ENCODE data around the gene SPRR5. TPM values are rescaled to one million over a fixed set of nuclear protein-coding genes. Genes with fewer than 3 reads are reported as not detected.

SPRR5 gene
- total and polyA plus RNA-seq, 4 donors = not detected

DNA sequence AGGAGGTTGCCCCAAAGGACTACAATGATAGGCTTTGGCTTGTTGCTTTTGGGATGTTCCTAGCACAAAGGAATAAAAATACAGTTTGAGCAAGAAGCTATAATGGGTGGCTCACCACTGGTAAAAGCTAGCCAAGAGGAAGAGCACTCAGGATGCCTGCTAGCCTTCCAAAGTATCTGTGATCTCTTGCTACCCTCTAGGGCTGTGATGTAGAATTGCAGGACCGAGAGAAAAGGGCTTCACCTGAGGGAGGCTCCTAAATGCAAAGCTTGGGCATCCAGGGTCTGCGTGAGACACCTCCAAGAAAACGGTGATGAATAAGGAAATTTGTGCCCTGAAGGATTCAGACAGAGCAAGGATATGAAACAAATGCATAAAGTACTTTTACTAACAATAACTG, 20.9 kb upstream of the SPRR5 start:
- no peak overlapping the region for H3K27ac ChIP-seq (ENCODE audit: low read depth in 1 of 2, low read length in 2 of 2)
- TF ChIP-seq, protein P1, sequence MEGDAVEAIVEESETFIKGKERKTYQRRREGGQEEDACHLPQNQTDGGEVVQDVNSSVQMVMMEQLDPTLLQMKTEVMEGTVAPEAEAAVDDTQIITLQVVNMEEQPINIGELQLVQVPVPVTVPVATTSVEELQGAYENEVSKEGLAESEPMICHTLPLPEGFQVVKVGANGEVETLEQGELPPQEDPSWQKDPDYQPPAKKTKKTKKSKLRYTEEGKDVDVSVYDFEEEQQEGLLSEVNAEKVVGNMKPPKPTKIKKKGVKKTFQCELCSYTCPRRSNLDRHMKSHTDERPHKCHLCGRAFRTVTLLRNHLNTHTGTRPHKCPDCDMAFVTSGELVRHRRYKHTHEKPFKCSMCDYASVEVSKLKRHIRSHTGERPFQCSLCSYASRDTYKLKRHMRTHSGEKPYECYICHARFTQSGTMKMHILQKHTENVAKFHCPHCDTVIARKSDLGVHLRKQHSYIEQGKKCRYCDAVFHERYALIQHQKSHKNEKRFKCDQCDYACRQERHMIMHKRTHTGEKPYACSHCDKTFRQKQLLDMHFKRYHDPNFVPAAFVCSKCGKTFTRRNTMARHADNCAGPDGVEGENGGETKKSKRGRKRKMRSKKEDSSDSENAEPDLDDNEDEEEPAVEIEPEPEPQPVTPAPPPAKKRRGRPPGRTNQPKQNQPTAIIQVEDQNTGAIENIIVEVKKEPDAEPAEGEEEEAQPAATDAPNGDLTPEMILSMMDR (IDR thresholded peaks at IDR 0.05; ENCODE audit: low read depth, low read length, missing input control) = peak; percentile 61
- TF ChIP-seq RAD21 (IDR thresholded peaks at IDR 0.05) = peak; percentile 82 to 92
- TF ChIP-seq, protein P2, sequence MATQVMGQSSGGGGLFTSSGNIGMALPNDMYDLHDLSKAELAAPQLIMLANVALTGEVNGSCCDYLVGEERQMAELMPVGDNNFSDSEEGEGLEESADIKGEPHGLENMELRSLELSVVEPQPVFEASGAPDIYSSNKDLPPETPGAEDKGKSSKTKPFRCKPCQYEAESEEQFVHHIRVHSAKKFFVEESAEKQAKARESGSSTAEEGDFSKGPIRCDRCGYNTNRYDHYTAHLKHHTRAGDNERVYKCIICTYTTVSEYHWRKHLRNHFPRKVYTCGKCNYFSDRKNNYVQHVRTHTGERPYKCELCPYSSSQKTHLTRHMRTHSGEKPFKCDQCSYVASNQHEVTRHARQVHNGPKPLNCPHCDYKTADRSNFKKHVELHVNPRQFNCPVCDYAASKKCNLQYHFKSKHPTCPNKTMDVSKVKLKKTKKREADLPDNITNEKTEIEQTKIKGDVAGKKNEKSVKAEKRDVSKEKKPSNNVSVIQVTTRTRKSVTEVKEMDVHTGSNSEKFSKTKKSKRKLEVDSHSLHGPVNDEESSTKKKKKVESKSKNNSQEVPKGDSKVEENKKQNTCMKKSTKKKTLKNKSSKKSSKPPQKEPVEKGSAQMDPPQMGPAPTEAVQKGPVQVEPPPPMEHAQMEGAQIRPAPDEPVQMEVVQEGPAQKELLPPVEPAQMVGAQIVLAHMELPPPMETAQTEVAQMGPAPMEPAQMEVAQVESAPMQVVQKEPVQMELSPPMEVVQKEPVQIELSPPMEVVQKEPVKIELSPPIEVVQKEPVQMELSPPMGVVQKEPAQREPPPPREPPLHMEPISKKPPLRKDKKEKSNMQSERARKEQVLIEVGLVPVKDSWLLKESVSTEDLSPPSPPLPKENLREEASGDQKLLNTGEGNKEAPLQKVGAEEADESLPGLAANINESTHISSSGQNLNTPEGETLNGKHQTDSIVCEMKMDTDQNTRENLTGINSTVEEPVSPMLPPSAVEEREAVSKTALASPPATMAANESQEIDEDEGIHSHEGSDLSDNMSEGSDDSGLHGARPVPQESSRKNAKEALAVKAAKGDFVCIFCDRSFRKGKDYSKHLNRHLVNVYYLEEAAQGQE (IDR thresholded peaks at IDR 0.05) = no peak
- TF ChIP-seq HNF4A (conservative IDR thresholded peaks at IDR 0.05) = no peak
- no peak for TF ChIP-seq FOXA1 (IDR thresholded peaks at IDR 0.05)
- no peak for TF ChIP-seq FOXA2 (IDR thresholded peaks at IDR 0.05)

DNA sequence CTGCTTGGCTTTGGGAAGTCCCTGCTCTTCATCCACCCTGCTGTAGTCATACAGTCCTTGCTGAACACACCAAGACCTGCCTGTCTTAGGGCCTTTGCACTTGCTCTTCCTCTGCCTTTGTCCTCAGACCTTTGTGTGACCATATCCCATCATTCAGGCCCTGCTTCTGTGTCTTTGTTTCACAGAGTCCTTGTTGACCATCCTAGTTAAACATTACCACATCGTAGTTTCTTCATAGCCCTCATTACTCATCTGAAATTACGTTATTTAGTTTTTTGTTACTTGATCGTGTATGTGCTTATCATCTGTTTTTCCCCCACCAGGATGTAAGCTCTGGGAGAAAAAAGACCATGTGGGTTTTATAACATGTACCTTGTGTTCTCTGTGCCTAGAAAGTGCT, 18.3 kb upstream of the SPRR5 start:
- no peak for DNase-seq (ENCODE audit: low spot score)
- Histone ChIP-seq H3K36me3 (ENCODE audit: control insufficient read depth in 4 of 4, insufficient read depth in 3 of 4, low read depth in 1 of 4, low read length in 3 of 4) (no peaks in the 10 kb centered on the region), H3K9me3 (ENCODE audit: control insufficient read depth in 4 of 4, low read length in 3 of 4) (no peaks in the 10 kb centered on the region), H3K4me3 (ENCODE audit: low read depth in 1 of 3, low read length in 3 of 3) (no peak overlapping the region), H3K4me1 (ENCODE audit: control insufficient read depth in 4 of 4, insufficient read depth in 4 of 4, low read length in 3 of 4) (peaks cover 0 to 6% (median 2%) of the 10 kb centered on the region in 4 donors), H3K27ac (ENCODE audit: low read depth in 1 of 2, low read length in 2 of 2) (no peak overlapping the region), H3K27me3 (ENCODE audit: control insufficient read depth in 4 of 4, insufficient read depth in 4 of 4, low read length in 3 of 4) (no peaks in the 10 kb centered on the region), H3K9ac (ENCODE audit: low read depth in 1 of 2, low read length in 2 of 2) (no peak overlapping the region)
- TF ChIP-seq GABPA (IDR thresholded peaks at IDR 0.05 in 1 of 2, conservative IDR thresholded peaks at IDR 0.05 in 1 of 2) (no peak), HNF4G (IDR thresholded peaks at IDR 0.05) (no peak), FOXA1 (IDR thresholded peaks at IDR 0.05) (peak; percentile 87), RAD21 (IDR thresholded peaks at IDR 0.05) (peak in 1 of 2 donors; percentile 31), JUND (IDR thresholded peaks at IDR 0.05) (peak in 1 of 2 donors; percentile 77), HNF4A (conservative IDR thresholded peaks at IDR 0.05) (peak in 1 of 2 donors; percentile 70), RXRA (IDR thresholded peaks at IDR 0.05) (peak in 1 of 2 donors; percentile 71), YY1 (IDR thresholded peaks at IDR 0.05) (peak; percentile 19), FOXA2 (IDR thresholded peaks at IDR 0.05) (peak; percentile 95), EGR1 (IDR thresholded peaks at IDR 0.05; ENCODE audit: low read depth in 2 of 2) (no peak)
- TF ChIP-seq, protein P1 (IDR thresholded peaks at IDR 0.05; ENCODE audit: low read depth, low read length, missing input control) = no peak
- 29% methylated on average over 3 of the region's 3 CpGs for WGBS

More for the DNA sequence above, 20.9 kb upstream of the SPRR5 start:
- Histone ChIP-seq H3K9me3 (ENCODE audit: control insufficient read depth in 4 of 4, low read length in 3 of 4) (no peaks in the 10 kb centered on the region), H3K36me3 (ENCODE audit: control insufficient read depth in 4 of 4, insufficient read depth in 3 of 4, low read depth in 1 of 4, low read length in 3 of 4) (no peaks in the 10 kb centered on the region), H3K27me3 (ENCODE audit: control insufficient read depth in 4 of 4, insufficient read depth in 4 of 4, low read length in 3 of 4) (no peaks in the 10 kb centered on the region), H3K4me3 (ENCODE audit: low read depth in 1 of 3, low read length in 3 of 3) (no peak overlapping the region), H3K9ac (ENCODE audit: low read depth in 1 of 2, low read length in 2 of 2) (no peak overlapping the region), H3K4me1 (ENCODE audit: control insufficient read depth in 4 of 4, insufficient read depth in 4 of 4, low read length in 3 of 4) (peaks cover 0 to 6% (median 2%) of the 10 kb centered on the region in 4 donors)
- DNase-seq (ENCODE audit: low spot score) = no peak
- 67% methylated on average over 3 of the region's 3 CpGs for WGBS

All from liver (tissue), 9 donors.